HepG2 (cell line): ENCODE results near the gene TAPBP. TPM values are rescaled to one million over a fixed set of nuclear protein-coding genes. Genes with fewer than 3 reads are reported as not detected.

Experiments used
- EEA1 ChIP-seq: sonication (generic); formaldehyde crosslinking; IDR thresholded peaks from 2 replicates; pipeline ENCODE4 v1.5.1; 2020; ENCODE audit warnings: mild to moderate bottlenecking, missing genetic modification reagents, borderline replicate concordance
- HNF4A ChIP-seq: sonication (generic); formaldehyde crosslinking; IDR thresholded peaks from 2 replicates; pipeline ENCODE4 v1.4.0; 2020; ENCODE audit warnings: missing genetic modification reagents
- KDM2A ChIP-seq: sonication (generic); formaldehyde crosslinking; IDR thresholded peaks from 2 replicates; pipeline ENCODE4 v1.4.0; 2020; ENCODE audit warnings: low read depth, missing genetic modification reagents, borderline replicate concordance
- MTA3 ChIP-seq: sonication (generic); formaldehyde crosslinking; IDR thresholded peaks from 2 replicates; pipeline ENCODE4 v1.4.0; 2020; ENCODE audit warnings: missing genetic modification reagents
- PHF8 ChIP-seq: sonication (generic); formaldehyde crosslinking; IDR thresholded peaks from 2 replicates; pipeline ENCODE4 v1.5.0; 2020; ENCODE audit warnings: missing genetic modification reagents
- POGZ ChIP-seq: sonication (generic); formaldehyde crosslinking; IDR thresholded peaks from 2 replicates; pipeline ENCODE4 v1.4.0; 2020; ENCODE audit warnings: mild to moderate bottlenecking, missing genetic modification reagents
- PRPF4 ChIP-seq: fragments of 200-400 bp; formaldehyde crosslinking; IDR thresholded peaks from 2 replicates; pipeline ENCODE4 v1.6.1; 2016; ENCODE audit warnings: low read length, low read depth; ENCODE audit not compliant: poor library complexity, severe bottlenecking
- REPIN1 ChIP-seq: sonication (generic); formaldehyde crosslinking; IDR thresholded peaks from 2 replicates; pipeline ENCODE4 v1.8.0; 2022; ENCODE audit warnings: missing genetic modification reagents, low read depth, mild to moderate bottlenecking, borderline replicate concordance
- SRY ChIP-seq: sonication (generic); formaldehyde crosslinking; IDR thresholded peaks from 2 replicates; pipeline ENCODE4 v1.8.0; 2022; ENCODE audit warnings: mild to moderate bottlenecking, missing genetic modification reagents
- ZFP91 ChIP-seq: sonication (generic); formaldehyde crosslinking; IDR thresholded peaks from 2 replicates; pipeline ENCODE4 v1.9.0; 2022; ENCODE audit warnings: missing genetic modification reagents, mild to moderate bottlenecking, borderline replicate concordance
- ZNF800 ChIP-seq: sonication (generic); formaldehyde crosslinking; IDR thresholded peaks from 2 replicates; pipeline ENCODE4 v1.4.0; 2020; ENCODE audit warnings: missing genetic modification reagents
- polyA plus RNA-seq, 8 experiments: library from polyadenylated mRNA; depleted of rRNA in 3 of 8; stranded (reverse) in 7 of 8; unstranded in 1 of 8; fragments of >200 nt; fragmentation: Illumina TruSeq in 4 of 8; extraction: Trizol in 4 of 8; gene quantifications; 2 replicates each; pipeline versions ENCODE4 v1.2.1 to v1.2.3, GENCODE V29; 2011 to 2016; ENCODE audit warnings: low read depth in 4 of 8, missing spikeins in 1 of 8, mixed read lengths in 1 of 8; ENCODE audit not compliant: insufficient read depth in 1 of 8
- total RNA-seq, 5 experiments: library from RNA; depleted of rRNA; stranded (reverse); fragments of >200 nt; fragmentation: Illumina TruSeq; extraction: Trizol; gene quantifications; 2 replicates each; pipeline ENCODE4 v1.2.3, GENCODE V29; 2016; ENCODE audit warnings: low read depth in 1 of 5
- TF ChIP-seq, protein P1 (sequence below): sonication (generic); formaldehyde crosslinking; IDR thresholded peaks from 2 replicates; pipeline ENCODE4 v1.4.0; 2020; ENCODE audit warnings: missing genetic modification reagents
- TF ChIP-seq, protein P2 (sequence below): sonication (generic); formaldehyde crosslinking; IDR thresholded peaks from 2 replicates; pipeline ENCODE4 v1.5.0; 2020; ENCODE audit warnings: mild to moderate bottlenecking, missing genetic modification reagents, borderline replicate concordance

TAPBP gene
- total and polyA plus RNA-seq, 2 of the 13 experiments (the other 11 are each of a cell fraction or from before 2014, with no cell fraction given): 27.4 to 32.3 TPM

DNA sequence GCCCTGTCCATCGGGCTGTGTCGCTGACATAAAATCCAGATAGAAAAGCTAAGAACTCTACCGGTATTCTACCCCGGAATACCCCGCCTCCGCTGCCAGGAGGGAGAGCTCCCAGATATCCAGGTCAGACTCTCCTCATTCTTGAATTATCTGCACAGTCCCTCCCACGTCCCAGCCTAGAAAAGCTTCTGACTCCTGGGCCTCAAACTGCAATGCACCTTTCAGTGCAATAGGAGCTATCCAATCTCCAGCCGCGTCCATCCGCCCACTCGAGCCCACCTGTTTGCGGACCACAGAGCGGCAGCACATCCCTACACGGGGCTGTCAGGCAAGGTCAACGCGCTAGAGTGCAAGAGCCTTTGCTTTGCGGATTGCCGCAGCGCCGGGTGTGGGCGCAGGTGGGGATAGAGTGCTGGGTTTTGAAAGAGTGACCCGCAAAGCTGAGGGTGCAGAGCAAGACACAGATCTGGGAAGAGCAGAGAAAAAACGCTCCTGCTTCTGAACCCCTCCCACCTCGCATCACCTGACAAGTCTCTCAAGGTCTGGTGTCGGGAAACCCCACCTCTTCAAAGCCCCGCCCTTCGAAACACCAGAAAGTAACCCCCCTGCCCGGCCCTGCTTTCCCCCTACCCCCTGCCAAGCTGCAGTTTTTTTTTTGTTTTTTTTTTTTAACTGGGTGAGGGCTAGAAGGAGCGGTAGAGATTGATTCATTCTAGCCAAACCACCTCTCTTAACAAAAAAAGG lies 1.3 kb downstream of the TAPBP start (continued):
- TF ChIP-seq, protein P1, sequence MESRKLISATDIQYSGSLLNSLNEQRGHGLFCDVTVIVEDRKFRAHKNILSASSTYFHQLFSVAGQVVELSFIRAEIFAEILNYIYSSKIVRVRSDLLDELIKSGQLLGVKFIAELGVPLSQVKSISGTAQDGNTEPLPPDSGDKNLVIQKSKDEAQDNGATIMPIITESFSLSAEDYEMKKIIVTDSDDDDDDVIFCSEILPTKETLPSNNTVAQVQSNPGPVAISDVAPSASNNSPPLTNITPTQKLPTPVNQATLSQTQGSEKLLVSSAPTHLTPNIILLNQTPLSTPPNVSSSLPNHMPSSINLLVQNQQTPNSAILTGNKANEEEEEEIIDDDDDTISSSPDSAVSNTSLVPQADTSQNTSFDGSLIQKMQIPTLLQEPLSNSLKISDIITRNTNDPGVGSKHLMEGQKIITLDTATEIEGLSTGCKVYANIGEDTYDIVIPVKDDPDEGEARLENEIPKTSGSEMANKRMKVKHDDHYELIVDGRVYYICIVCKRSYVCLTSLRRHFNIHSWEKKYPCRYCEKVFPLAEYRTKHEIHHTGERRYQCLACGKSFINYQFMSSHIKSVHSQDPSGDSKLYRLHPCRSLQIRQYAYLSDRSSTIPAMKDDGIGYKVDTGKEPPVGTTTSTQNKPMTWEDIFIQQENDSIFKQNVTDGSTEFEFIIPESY: 0 out of 2 replicates have a peak, but pooled peaks have one; percentile 20
- TF ChIP-seq POGZ (no peak), KDM2A (peak; percentile 53), SRY (CRISPR knock-in tag) (no peak), HNF4A (CRISPR knock-in tag) (peak; percentile 34; the same call in 1 of the 2 replicates), PHF8 (no peak; the same call in 1 of the 2 replicates), MTA3 (no peak), EEA1 (CRISPR knock-in tag) (no peak), ZFP91 (CRISPR knock-in tag) (peak; percentile 64), PRPF4 (no peak), ZNF800 (CRISPR knock-in tag) (no peak), REPIN1 (CRISPR knock-in tag) (no peak)
- TF ChIP-seq, protein P2, sequence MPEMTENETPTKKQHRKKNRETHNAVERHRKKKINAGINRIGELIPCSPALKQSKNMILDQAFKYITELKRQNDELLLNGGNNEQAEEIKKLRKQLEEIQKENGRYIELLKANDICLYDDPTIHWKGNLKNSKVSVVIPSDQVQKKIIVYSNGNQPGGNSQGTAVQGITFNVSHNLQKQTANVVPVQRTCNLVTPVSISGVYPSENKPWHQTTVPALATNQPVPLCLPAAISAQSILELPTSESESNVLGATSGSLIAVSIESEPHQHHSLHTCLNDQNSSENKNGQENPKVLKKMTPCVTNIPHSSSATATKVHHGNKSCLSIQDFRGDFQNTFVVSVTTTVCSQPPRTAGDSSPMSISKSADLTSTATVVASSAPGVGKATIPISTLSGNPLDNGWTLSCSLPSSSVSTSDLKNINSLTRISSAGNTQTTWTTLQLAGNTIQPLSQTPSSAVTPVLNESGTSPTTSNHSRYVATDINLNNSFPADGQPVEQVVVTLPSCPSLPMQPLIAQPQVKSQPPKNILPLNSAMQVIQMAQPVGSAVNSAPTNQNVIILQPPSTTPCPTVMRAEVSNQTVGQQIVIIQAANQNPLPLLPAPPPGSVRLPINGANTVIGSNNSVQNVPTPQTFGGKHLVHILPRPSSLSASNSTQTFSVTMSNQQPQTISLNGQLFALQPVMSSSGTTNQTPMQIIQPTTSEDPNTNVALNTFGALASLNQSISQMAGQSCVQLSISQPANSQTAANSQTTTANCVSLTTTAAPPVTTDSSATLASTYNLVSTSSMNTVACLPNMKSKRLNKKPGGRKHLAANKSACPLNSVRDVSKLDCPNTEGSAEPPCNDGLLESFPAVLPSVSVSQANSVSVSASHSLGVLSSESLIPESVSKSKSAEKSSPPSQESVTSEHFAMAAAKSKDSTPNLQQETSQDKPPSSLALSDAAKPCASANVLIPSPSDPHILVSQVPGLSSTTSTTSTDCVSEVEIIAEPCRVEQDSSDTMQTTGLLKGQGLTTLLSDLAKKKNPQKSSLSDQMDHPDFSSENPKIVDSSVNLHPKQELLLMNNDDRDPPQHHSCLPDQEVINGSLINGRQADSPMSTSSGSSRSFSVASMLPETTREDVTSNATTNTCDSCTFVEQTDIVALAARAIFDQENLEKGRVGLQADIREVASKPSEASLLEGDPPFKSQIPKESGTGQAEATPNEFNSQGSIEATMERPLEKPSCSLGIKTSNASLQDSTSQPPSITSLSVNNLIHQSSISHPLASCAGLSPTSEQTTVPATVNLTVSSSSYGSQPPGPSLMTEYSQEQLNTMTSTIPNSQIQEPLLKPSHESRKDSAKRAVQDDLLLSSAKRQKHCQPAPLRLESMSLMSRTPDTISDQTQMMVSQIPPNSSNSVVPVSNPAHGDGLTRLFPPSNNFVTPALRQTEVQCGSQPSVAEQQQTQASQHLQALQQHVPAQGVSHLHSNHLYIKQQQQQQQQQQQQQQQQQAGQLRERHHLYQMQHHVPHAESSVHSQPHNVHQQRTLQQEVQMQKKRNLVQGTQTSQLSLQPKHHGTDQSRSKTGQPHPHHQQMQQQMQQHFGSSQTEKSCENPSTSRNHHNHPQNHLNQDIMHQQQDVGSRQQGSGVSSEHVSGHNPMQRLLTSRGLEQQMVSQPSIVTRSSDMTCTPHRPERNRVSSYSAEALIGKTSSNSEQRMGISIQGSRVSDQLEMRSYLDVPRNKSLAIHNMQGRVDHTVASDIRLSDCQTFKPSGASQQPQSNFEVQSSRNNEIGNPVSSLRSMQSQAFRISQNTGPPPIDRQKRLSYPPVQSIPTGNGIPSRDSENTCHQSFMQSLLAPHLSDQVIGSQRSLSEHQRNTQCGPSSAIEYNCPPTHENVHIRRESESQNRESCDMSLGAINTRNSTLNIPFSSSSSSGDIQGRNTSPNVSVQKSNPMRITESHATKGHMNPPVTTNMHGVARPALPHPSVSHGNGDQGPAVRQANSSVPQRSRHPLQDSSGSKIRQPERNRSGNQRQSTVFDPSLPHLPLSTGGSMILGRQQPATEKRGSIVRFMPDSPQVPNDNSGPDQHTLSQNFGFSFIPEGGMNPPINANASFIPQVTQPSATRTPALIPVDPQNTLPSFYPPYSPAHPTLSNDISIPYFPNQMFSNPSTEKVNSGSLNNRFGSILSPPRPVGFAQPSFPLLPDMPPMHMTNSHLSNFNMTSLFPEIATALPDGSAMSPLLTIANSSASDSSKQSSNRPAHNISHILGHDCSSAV: no peak
